Heart left ventricle (tissue), 13 donors: ENCODE measurements around the gene TTC22.

Source experiments
- POLR2A ChIP-seq, 2 donors: fragments of 450-650 bp; IDR thresholded peaks; one replicate each; pipeline ENCODE4 v1.6.1; 2017; ENCODE audit warnings: antibody characterized with exemption in 2 of 2, mild to moderate bottlenecking in 2 of 2, moderate library complexity in 2 of 2
- TF ChIP-seq, protein P1 (sequence below), 12 donors: fragments of 200-600 bp; sonication (generic) in 4 of 12; IDR thresholded peaks; one replicate each; pipeline versions ENCODE4 v1.5.0 to v1.8.0; 2018 to 2022; ENCODE audit warnings: antibody characterized with exemption in 12 of 12, mild to moderate bottlenecking in 5 of 12
- donor health status: ischemic (EF 13 %, LVEDD 7.1; RV severe dilation, severe dysfunction).
- donor health status: DM: no; HTN: yes; CAD: no.
- donor health status: DM: no; HTN: no; CAD: no.
- donor health status: ischemic (EF 25% LVEDD 6.9; RV normal size, moderate dysfunction).
- donor health status: ischemic (EF 25% LVEDD 5.7; RV mildly dilated, moderate dysfunction).
- donor health status: ischemic (EF 35%, LVEDD 5.7; RV mildly dilated, moderate dysfunction).
- donor health status: nonischemic (EF 11% LVEDD 7.7; RV severe dilation, severe dysfunction).
- donor health status: DM: yes; HTN: yes; CAD: no.
- donor health status: PGD.
- donor health status: ischemic (EF 29% LVEDD 5.4; RV normal size, mild dysfunction).
- donor health status: nonischemic (EF 23%, LVEDD 6.1; RV moderate dilation, normal function).

DNA sequence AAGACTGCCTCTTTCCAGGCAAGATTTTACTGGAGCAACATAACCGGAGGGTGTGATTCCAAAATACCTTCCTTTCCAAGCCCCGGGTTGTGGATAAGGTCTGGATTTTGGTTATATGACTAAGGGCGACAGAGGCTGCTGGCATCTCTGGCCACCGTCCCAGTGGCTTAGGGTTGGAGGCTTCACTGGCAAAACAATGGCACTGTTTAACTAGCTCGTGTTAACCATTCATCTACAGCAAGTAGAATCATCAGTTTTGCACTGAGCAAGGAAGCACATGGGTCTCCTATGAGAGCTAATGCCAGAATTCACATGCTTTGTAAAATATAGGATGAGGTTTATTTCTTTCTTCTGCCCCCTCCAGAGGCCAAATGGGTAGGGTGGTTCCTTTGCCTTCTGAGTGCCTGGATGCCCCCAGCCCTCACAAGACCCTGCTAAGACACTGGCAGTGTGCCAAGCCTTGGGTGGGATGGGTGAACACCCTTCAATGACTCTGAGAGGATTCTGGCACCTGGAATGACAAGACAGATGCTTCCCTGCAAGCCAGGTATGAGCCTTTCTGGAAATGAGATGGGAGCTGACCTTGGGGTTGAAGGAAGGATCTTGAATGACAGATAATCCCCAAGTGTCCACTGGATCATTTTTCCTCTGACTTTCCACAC lies 49.1 kb upstream of the TTC22 start:
- no peak for TF ChIP-seq POLR2A (IDR thresholded peaks at IDR 0.05)
- TF ChIP-seq, protein P1, sequence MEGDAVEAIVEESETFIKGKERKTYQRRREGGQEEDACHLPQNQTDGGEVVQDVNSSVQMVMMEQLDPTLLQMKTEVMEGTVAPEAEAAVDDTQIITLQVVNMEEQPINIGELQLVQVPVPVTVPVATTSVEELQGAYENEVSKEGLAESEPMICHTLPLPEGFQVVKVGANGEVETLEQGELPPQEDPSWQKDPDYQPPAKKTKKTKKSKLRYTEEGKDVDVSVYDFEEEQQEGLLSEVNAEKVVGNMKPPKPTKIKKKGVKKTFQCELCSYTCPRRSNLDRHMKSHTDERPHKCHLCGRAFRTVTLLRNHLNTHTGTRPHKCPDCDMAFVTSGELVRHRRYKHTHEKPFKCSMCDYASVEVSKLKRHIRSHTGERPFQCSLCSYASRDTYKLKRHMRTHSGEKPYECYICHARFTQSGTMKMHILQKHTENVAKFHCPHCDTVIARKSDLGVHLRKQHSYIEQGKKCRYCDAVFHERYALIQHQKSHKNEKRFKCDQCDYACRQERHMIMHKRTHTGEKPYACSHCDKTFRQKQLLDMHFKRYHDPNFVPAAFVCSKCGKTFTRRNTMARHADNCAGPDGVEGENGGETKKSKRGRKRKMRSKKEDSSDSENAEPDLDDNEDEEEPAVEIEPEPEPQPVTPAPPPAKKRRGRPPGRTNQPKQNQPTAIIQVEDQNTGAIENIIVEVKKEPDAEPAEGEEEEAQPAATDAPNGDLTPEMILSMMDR (IDR thresholded peaks at IDR 0.05), result no peak
